ENCODE data around the gene FRAT2. TPM values are rescaled to one million over a fixed set of nuclear protein-coding genes. Genes with fewer than 3 reads are reported as not detected.

Gene FRAT2
- total RNA-seq, 2 experiments from 2014 or later = 27.0 to 27.6 TPM

DNA sequence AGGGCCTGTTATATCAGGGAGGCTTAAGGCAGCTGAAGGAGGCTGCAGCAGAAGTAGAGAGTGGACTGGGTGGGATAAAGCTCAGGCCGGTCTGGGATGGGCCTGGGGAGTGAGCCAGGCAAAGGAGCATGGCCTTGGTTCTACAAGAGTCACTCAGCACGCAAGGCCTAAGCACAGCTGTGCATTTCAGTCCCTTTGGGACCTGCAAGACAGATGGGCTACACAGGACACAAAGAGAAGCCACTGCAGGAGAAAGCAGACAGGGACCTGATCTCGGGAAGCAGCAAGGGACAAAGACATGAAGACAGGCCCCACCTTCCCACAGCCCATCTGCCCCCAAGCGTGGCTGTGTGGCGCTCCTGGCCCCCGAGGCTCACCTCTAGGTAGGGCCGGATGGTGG is 37.2 kb upstream of the FRAT2 start:
- H3K4me3 Mint-ChIP-seq = no peak overlapping the region
- no peak for ATAC-seq (ENCODE audit: poor library complexity)
- no peaks in the 10 kb centered on the region for H3K4me1 Mint-ChIP-seq (ENCODE audit: low read depth)
- no peak overlapping the region for H3K4me3 ChIP-seq (ENCODE audit: low read length)
- no peak overlapping the region for H3K27ac Mint-ChIP-seq
- H3K27ac ChIP-seq (ENCODE audit: low read depth in 1 of 2, low read length in 2 of 2) = no peak overlapping the region
- TF ChIP-seq CTCF (IDR thresholded peaks at IDR 0.05) = no peak
- POLR2A ChIA-PET = no interaction called here
- H3K27me3 ChIP-seq (ENCODE audit: control insufficient read depth in 1 of 2, insufficient read depth in 2 of 2, low read length in 2 of 2) = no peaks in the 10 kb centered on the region
- no peaks in the 10 kb centered on the region for H3K4me1 ChIP-seq (ENCODE audit: insufficient read depth, low read length)
- peaks cover 53% of the 10 kb centered on the region for H3K36me3 Mint-ChIP-seq (ENCODE audit: low read depth)
- H3K9me3 ChIP-seq (ENCODE audit: control insufficient read depth in 1 of 2, insufficient read depth in 1 of 2, low read length in 2 of 2) = no peaks in the 10 kb centered on the region
- peaks cover 64% of the 10 kb centered on the region for H3K36me3 ChIP-seq (ENCODE audit: insufficient read depth, low read length)
- CTCF ChIA-PET = no interaction called here
- DNase-seq = peak in 1 of 14 experiments; percentile 9
- intact Hi-C loops (cut with DNase I, micrococcal nuclease) = no loop called here
- no peaks in the 10 kb centered on the region for H3K27me3 Mint-ChIP-seq
- H3K9me3 Mint-ChIP-seq = no peaks in the 10 kb centered on the region

GRCh38 chr10:97367126-97367649 is 32.7 kb upstream of the FRAT2 start:
- TF ChIP-seq CTCF (IDR thresholded peaks at IDR 0.05) = no peak
- intact Hi-C loops (cut with DNase I, micrococcal nuclease) = no loop called here
- Mint-ChIP-seq H3K27ac (no peak overlapping the region), H3K9me3 (no peaks in the 10 kb centered on the region), H3K27me3 (no peaks in the 10 kb centered on the region), H3K4me3 (no peak overlapping the region), H3K36me3 (ENCODE audit: low read depth) (peaks cover 72% of the 10 kb centered on the region), H3K4me1 (ENCODE audit: low read depth) (no peaks in the 10 kb centered on the region)
- no peaks in the 10 kb centered on the region for H3K4me1 ChIP-seq (ENCODE audit: insufficient read depth, low read length)
- H3K27ac ChIP-seq (ENCODE audit: low read depth in 1 of 2, low read length in 2 of 2) = no peak overlapping the region
- ATAC-seq (ENCODE audit: poor library complexity) (no peak), DNase-seq (no peak)
- H3K4me3 ChIP-seq (ENCODE audit: low read length) = no peak overlapping the region
- H3K9me3 ChIP-seq (ENCODE audit: control insufficient read depth in 1 of 2, insufficient read depth in 1 of 2, low read length in 2 of 2) = no peaks in the 10 kb centered on the region
- ChIA-PET CTCF (no interaction called here), POLR2A (no interaction called here)
- no peaks in the 10 kb centered on the region for H3K27me3 ChIP-seq (ENCODE audit: control insufficient read depth in 1 of 2, insufficient read depth in 2 of 2, low read length in 2 of 2)
- H3K36me3 ChIP-seq (ENCODE audit: insufficient read depth, low read length) = peaks cover 64% of the 10 kb centered on the region

DNA sequence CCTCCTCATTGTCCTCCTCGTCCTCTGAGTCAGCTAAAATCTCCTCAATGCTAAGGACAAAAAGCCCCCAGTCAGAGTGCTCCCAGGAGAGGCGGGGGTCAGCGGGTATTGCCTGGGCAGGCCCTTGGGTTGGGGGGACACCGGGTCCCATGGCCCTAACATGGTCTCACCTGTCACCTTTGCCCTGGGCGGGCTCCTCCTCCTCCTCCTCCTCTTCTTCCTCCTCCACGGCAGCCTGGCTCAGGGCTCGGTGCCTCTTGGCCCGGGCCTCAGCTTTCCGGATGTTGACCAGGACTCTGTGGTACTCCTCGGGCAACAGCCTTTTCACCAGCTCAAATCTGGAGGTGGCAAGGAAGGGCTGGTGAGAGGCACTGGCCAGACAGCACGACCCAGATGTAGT is 32.0 kb upstream of the FRAT2 start:
- ATAC-seq (ENCODE audit: poor library complexity) (no peak), DNase-seq (no peak)
- TF ChIP-seq CTCF (IDR thresholded peaks at IDR 0.05) = no peak
- intact Hi-C loops (cut with DNase I, micrococcal nuclease) = no loop called here
- CTCF ChIA-PET = no interaction called here
- H3K27ac Mint-ChIP-seq = no peak overlapping the region
- H3K36me3 Mint-ChIP-seq (ENCODE audit: low read depth) = peaks cover 65% of the 10 kb centered on the region
- Histone ChIP-seq H3K36me3 (ENCODE audit: insufficient read depth, low read length) (peaks cover 58% of the 10 kb centered on the region), H3K27me3 (ENCODE audit: control insufficient read depth in 1 of 2, insufficient read depth in 2 of 2, low read length in 2 of 2) (no peaks in the 10 kb centered on the region), H3K9me3 (ENCODE audit: control insufficient read depth in 1 of 2, insufficient read depth in 1 of 2, low read length in 2 of 2) (no peaks in the 10 kb centered on the region), H3K4me3 (ENCODE audit: low read length) (no peak overlapping the region), H3K4me1 (ENCODE audit: insufficient read depth, low read length) (no peaks in the 10 kb centered on the region), H3K27ac (ENCODE audit: low read depth in 1 of 2, low read length in 2 of 2) (no peak overlapping the region)
- no peaks in the 10 kb centered on the region for H3K4me1 Mint-ChIP-seq (ENCODE audit: low read depth)
- H3K4me3 Mint-ChIP-seq = no peak overlapping the region
- POLR2A ChIA-PET = no interaction called here
- no peaks in the 10 kb centered on the region for H3K9me3 Mint-ChIP-seq
- H3K27me3 Mint-ChIP-seq = no peaks in the 10 kb centered on the region
